Measurements from ENCODE around the gene RAB6B.
"Not testable (repeated sequence)": the region's sequence is repeated elsewhere in the genome, so short reads cannot be mapped to it uniquely, and the experiment has no call there.

Gene RAB6B

GRCh38 chr3:133783762-133784161, 111.9 kb downstream of the RAB6B start:
- H3K9ac ChIP-seq = no peak overlapping the region
- H3K4me3 ChIP-seq (ENCODE audit: low read depth, low read length) = no peak overlapping the region
- no peak for TF ChIP-seq CTCF (IDR thresholded peaks at IDR 0.05)
- H3K4me1 ChIP-seq = no peaks in the 10 kb centered on the region
- no peak overlapping the region for H3K27ac ChIP-seq
- H3K27me3 ChIP-seq (ENCODE audit: control insufficient read depth, insufficient read depth, low read length) = no peaks in the 10 kb centered on the region
- H3K9me3 ChIP-seq (ENCODE audit: control insufficient read depth, low read length) = no peaks in the 10 kb centered on the region
- H3K4me2 ChIP-seq (ENCODE audit: low read length) = no peak overlapping the region
- no peaks in the 10 kb centered on the region for H3K79me2 ChIP-seq
- no peak overlapping the region for H2AFZ ChIP-seq
- H3K36me3 ChIP-seq (ENCODE audit: control insufficient read depth, insufficient read depth, low read length) = no peaks in the 10 kb centered on the region

- Histone ChIP-seq H3K36me3 (ENCODE audit: control insufficient read depth, insufficient read depth, low read length) (no peaks in the 10 kb centered on the region), H3K9ac (no peak overlapping the region), H3K4me3 (ENCODE audit: low read depth, low read length) (no peak overlapping the region), H3K27ac (no peak overlapping the region), H2AFZ (no peak overlapping the region), H3K79me2 (no peaks in the 10 kb centered on the region), H3K4me1 (no peaks in the 10 kb centered on the region), H3K27me3 (ENCODE audit: control insufficient read depth, insufficient read depth, low read length) (no peaks in the 10 kb centered on the region), H3K4me2 (ENCODE audit: low read length) (no peak overlapping the region), H3K9me3 (ENCODE audit: control insufficient read depth, low read length) (no peaks in the 10 kb centered on the region)
- no peak for TF ChIP-seq CTCF (IDR thresholded peaks at IDR 0.05)
Observed at GRCh38 chr3:133782454-133782853, 113.2 kb downstream of the RAB6B start.

GRCh38 chr3:133781570-133781969, 114.1 kb downstream of the RAB6B start:
- Histone ChIP-seq H3K36me3 (ENCODE audit: control insufficient read depth, insufficient read depth, low read length) (no peaks in the 10 kb centered on the region), H3K4me1 (no peaks in the 10 kb centered on the region), H2AFZ (no peak overlapping the region), H3K27ac (no peak overlapping the region), H3K4me3 (ENCODE audit: low read depth, low read length) (no peak overlapping the region), H3K79me2 (no peaks in the 10 kb centered on the region), H3K9me3 (ENCODE audit: control insufficient read depth, low read length) (no peaks in the 10 kb centered on the region), H3K9ac (no peak overlapping the region), H3K27me3 (ENCODE audit: control insufficient read depth, insufficient read depth, low read length) (no peaks in the 10 kb centered on the region), H3K4me2 (ENCODE audit: low read length) (no peak overlapping the region)
- no peak for TF ChIP-seq CTCF (IDR thresholded peaks at IDR 0.05)

- H3K36me3 ChIP-seq (ENCODE audit: control insufficient read depth, insufficient read depth, low read length); H3K27ac ChIP-seq; H3K9ac ChIP-seq; H2AFZ ChIP-seq; H3K4me2 ChIP-seq (ENCODE audit: low read length); H3K9me3 ChIP-seq (ENCODE audit: control insufficient read depth, low read length); H3K79me2 ChIP-seq; H3K4me1 ChIP-seq; H3K4me3 ChIP-seq (ENCODE audit: low read depth, low read length); H3K27me3 ChIP-seq (ENCODE audit: control insufficient read depth, insufficient read depth, low read length): not testable (repeated sequence)
Observed at GRCh38 chr3:133780756-133781155, 114.9 kb downstream of the RAB6B start.

- Histone ChIP-seq H3K27me3 (ENCODE audit: control insufficient read depth, insufficient read depth, low read length) (no peaks in the 10 kb centered on the region), H3K36me3 (ENCODE audit: control insufficient read depth, insufficient read depth, low read length) (no peaks in the 10 kb centered on the region), H3K27ac (no peak overlapping the region), H3K4me2 (ENCODE audit: low read length) (no peak overlapping the region), H3K4me1 (no peaks in the 10 kb centered on the region), H3K9ac (no peak overlapping the region), H3K79me2 (no peaks in the 10 kb centered on the region), H3K4me3 (ENCODE audit: low read depth, low read length) (no peak overlapping the region), H2AFZ (no peak overlapping the region), H3K9me3 (ENCODE audit: control insufficient read depth, low read length) (no peaks in the 10 kb centered on the region)
- TF ChIP-seq CTCF (IDR thresholded peaks at IDR 0.05) = no peak
Observed at GRCh38 chr3:133779626-133780203, 116.0 kb downstream of the RAB6B start.

Measured in parathyroid adenoma (tissue), 2 donors.